Esophagus squamous epithelium (tissue), 4 donors: ENCODE data around the gene OR2A2.

Source experiments
- CTCF ChIP-seq, 6 experiments: fragments of 450-650 bp in 4 of 6; fragments of 200-600 bp in 2 of 6; sonication (generic) in 2 of 6; IDR thresholded peaks; one replicate each; pipeline ENCODE4 v1.5.1; 2016 to 2019; ENCODE audit warnings: antibody characterized with exemption in 6 of 6, mild to moderate bottlenecking in 4 of 6, moderate library complexity in 4 of 6
- POLR2A ChIP-seq, 4 donors: fragments of 450-650 bp; IDR thresholded peaks; one replicate each; pipeline ENCODE4 v1.6.1; 2017; ENCODE audit warnings: antibody characterized with exemption in 4 of 4, mild to moderate bottlenecking in 4 of 4, moderate library complexity in 3 of 4

- TF ChIP-seq CTCF (IDR thresholded peaks at IDR 0.05): no peak
- no peak for TF ChIP-seq POLR2A (IDR thresholded peaks at IDR 0.05)
Observed at GRCh38 chr7:144074374-144074773, 35.0 kb upstream of the OR2A2 start.
